ENCODE results near the gene RGS14.
"Not testable (repeated sequence)": the region's sequence is repeated elsewhere in the genome, so short reads cannot be mapped to it uniquely, and the experiment has no call there.

Gene RGS14

DNA sequence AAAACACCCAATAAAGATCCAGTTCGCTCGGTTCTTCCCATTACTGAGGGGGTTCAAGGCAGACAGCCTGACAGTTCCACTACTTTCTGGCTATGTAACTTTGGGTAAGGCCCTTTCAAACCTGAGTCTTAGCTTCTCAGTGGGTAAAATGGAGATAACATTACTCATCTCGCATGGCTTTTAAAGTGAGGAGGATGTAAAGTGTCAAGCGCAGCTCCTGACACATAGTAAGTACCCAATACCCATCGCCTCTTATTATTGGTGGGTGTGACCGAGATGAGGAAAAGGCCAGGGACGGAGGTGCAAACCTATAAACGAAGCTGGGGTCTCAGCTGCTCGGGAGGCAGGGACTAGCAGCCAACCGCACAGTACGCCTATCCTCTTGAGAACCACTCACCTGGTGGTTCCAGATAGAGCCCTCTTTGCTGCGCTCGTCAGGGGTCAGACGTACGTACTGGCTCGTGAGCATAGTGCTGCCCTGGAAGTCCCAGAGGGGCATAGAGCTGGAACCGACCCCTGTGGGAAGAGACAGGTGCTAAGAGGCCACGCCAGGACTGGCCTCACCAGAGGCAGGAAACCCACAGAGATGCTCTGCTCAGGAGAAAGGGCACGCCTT lies 6.8 kb upstream of the RGS14 start:
- DNase-seq = no peak

DNA sequence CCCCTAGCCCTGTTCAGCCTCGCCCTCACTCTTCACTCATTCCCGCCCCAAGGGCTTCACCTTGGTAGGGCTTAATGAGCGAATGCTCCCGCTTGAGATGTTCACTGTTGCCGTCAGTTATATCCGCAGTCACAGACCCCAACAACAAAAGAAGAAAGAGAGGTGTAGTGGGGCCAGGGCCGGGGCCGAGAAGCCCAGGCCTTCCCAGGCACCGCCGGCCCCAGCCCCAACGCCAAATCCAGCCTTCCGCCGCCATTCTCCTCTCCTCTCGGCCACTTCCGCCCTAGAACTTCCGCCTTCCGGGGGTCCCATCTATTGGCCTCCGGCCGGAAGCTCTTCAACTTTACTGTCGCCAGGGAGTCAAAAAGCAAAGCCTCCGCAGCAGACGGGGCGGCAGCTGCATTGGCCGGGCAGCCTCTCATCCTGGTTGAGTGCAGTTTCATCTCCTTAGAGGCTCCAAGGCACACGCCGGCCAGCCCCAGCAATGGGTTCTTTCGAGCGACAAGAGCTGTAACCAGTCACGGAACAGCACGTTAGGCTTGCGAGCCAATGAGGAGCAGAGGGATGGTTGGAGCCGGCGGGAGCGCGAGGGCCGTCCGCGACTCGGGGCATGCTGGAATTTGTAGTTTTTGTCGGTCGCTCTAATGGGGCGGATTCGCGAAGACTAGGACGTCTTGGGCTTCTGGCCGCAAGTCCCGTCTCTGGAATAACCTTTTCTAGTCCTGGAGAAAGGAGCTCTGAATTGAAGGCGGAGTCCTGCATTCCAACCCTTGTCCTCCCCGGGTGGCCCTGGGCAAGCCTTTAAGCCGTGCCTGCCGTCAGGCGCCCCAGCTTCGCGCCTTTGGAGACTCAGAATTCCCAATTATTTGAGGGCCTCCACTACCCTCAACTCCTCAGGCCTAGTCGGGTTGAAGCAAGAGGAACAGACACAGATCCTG lies 6.1 kb upstream of the RGS14 start, which contains the start of gene LMAN2:
Gene LMAN2 (minus strand): TSS at position 277 of the 938 bp plus-strand sequence. CDS start 21 bp downstream, at position 256.
- DNase-seq = peak; percentile 80

DNA sequence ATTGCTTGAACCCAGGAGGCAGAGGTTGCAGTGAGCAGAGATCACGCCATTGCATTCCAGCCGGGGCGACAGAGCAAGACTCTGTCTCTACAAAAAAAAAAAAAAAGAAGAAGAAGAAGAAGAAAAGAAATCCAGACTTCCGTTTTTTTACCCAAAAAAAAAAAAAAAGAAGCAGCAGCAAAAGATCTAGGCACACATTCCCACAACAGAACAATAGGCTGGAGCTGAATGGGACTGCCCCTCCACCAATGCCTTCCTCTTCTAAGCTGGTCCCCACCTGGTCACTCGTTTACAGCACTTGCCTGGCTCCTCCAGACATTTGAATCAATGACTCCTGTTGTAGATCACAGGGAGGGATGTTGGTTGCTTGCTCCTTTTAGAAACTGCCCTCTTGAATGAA lies 4.6 kb upstream of the RGS14 start:
- DNase-seq = no peak

GRCh38 chr5:177354256-177354655 lies 3.5 kb upstream of the RGS14 start:
- DNase-seq = no peak

GRCh38 chr5:177354711-177355110 lies 3.0 kb upstream of the RGS14 start:
- no peak for DNase-seq

DNA sequence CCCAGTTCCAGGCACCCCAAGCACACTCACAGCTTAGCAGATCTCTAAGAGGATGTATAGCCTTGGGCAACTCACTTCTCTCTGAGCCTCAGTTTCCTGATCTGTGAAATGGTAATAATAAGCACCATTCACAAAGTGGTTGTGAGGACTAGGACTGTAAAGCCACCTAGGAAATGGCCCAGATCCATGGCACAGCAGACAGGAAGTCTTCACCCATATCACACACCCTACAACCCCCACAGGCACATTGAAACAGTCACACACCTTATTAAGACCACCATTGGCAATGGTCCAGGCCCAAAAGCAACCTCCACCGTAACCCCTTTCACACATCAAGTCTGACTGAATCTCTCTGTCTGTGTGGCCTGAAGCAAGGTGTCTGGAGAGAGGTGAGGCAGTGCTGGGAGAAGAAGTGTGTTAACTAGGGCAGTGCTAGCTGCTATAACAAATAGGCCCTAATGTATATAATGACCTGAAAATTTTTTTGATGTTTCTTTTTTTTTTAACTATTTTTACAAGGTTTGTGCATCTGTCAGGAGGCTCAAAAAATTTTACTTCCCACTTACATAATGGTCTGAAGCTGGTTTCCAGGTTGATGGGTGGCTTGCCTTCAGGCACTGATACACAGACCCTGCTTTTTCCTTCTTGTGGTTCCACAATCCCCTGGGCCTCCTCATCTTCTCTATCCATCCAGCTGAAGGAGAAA lies 2.4 kb upstream of the RGS14 start:
- no peak for DNase-seq

DNA sequence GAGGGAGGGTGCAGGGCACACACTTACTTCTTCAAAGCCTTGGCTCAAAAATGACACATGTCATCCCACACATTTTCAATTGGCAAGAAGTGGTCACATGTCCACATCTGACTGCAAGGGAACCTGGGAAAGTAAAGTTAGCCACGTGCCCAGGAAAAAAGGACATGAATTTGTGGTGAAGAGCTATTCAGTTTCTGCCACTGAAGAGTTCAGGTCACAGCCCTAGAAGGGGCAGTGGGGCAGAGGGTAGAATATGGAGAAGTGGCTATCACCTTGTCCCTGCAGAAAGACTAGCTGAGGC lies 1.9 kb upstream of the RGS14 start:
- no peak for DNase-seq

DNA sequence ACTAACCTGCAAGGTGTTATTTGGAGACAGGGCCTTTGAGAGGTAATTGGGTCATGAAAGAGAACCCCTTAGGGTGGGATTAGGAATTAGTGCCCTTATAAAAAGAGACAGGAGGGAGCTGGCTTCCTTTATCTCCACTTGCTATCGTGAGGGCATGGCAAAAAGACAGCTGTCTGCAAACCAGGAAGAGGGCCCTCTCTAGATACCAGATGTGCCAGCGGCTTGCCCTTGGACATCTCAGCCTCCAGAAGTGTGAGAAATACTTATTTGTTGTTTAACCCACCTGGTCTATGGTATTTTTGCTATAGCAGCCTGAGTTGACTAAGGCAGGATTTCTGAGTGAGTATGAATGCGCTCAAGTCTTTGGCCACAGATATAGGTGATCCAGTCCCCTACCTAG lies 978 bp upstream of the RGS14 start:
- DNase-seq = no peak

DNA sequence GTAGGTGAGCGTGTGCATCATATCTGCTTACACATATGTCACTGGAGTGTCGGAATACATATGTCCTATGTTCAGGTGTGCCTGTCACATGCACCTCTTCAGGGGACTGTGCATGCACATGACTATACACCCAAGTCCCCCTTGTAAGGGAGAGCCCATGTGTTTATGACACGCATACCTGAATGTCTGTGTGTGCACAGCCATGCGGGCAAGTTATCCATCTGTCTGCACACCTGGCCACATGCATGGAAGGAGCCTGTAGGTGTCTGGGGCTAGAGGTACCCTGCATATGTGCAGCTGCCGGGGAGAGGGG lies 622 bp upstream of the RGS14 start:
- no peak for DNase-seq

DNA sequence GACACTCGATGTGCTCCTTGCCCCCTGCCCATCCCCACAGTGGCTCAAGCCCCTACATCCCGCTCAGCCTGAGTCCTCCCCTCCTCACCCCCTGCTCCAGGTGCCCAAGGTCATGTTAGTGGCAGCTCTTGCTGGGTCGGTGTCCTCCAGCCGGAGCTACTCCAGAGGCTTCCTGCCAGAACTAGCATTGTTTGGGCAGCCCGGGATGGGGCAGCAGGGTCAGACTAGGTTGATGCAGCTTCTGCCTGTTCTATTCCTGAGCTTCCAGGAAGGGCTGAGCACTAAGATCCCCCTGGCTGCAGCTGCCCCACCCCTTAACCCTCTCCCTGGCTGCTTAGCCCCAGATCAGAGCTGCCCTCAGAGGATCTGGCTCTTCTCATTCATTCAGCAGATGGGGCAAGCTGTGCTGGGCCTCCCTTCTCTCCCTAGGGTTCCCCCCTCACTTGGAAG lies 671 bp downstream of the RGS14 start:
- DNase-seq = no peak

DNA sequence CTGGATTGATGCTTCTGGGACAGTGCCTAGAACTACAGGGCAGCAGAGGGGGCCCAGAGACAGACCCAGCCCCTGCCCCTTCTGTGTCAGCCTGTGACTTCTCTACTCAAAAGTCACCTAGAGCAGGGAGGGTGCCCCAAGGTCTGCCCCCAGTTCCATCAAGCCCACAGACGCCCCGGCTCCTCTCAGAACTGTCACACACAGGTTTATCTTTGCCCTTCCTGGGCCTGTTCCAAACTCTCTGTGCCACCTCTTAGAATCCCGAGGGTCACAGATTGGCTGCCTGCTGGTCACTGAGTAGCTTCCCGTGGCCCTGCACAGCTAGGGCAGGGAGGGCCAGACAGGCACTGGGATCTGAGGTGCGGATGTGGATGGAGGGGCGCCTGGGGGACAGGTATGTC lies 1.7 kb downstream of the RGS14 start:
- DNase-seq = no peak

GRCh38 chr5:177359860-177360259 lies 2.1 kb downstream of the RGS14 start:
- no peak for DNase-seq

- not testable (repeated sequence) for DNase-seq
Measured at GRCh38 chr5:177360740-177361139, 3.0 kb downstream of the RGS14 start.

DNA sequence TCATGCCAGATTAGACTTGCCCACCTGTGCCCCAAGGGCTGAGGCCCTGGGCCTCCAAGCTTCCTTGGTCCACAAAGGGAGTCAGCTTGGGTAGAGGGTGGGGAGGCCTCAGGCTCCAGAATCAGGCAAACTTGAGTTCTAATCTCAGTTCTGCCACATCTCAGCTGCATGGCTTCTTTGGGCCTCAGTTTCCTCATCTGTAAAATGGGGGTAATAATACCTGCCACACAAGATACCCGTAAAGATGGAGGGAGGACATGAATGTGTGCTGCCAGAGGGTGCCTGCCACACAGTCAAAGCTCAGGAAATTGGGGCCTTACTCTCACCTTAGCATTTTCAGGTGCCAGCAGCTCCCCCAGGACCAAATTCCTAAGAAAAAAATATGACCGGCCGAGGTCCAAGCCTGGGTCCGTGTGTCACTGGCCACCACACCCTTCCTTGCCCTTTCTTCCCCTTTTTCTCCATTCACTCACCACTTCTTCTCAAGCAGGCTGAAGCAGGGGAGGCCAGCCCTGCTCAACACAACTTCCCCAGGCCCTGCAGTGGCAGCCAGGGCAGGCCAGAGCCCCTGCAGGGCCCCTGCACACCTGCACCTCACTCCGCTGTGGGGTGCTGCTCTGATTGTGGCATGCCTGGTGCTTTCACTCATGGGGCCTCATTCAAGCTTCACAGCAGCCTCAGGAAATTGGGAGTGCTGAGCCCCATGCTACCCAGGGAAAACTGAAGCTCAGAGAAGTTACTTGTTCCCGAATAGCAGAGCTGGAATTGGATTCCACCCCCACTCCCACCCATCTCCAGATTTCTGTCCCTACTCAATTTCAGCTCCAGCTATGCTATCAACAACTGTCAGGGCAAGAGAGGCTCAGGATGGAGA lies 3.9 kb downstream of the RGS14 start:
- DNase-seq = no peak

GRCh38 chr5:177362292-177362609 lies 4.5 kb downstream of the RGS14 start:
- DNase-seq = no peak

- peak; percentile 62 for DNase-seq
Measured at GRCh38 chr5:177362610-177363507, 5.1 kb downstream of the RGS14 start.

DNA sequence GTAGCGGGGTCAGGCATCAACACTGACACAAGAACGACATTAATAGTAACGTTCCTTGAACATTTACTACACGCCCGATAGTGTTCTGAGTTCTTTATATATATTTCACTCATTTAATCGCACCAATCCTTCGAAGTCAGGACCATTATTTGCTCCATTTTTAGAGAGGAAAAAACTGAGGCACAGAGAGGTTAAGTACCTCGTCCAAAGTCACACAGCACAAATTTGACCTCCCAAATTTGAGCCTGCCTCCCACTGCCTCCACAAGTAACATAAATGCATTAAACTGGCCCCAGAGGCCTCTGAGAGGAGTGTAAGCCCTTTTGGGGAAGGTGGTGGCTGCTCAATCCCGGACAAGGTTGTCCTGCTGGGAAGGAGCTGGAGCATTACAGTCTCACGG lies 5.8 kb downstream of the RGS14 start:
- DNase-seq = no peak

DNA sequence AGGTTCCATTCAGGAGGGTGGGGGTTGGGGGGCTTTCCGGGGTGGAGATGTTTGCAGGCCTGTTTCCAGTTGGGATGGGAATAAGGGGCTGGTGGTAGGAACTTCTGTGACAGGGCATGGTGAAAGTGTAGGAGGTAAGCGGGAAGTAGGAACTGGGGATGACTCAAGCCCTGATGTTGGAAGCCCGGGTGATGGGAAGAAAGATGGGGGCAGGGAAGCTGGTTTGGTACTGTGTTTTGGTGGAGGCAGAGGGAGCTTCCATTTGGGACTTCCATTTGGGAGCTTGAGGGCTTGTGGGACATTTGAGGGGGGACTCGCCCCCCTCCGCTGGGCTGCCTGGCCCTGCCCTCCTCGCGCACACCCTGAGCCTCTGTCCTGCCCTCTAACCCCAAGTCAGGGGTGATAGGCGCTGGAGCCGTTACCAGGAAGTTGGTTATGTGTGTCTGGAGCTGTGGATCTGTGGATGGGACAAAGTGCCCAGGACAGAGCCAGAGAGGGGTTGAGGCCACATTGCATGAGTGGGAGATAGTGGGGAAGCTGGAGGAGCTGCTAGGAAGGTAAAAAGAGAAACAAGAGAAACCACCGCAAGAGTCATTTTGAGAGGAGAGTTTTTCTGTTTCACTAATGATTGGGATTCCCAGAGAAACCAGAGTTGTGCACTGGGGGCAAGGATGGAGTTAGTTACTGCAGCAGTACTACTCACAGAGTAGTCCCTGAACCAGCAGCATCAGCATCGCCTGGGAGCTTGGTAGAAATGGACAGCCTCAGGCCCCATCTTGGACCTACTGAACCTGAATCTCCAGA lies 6.6 kb downstream of the RGS14 start:
- no peak for DNase-seq

DNA sequence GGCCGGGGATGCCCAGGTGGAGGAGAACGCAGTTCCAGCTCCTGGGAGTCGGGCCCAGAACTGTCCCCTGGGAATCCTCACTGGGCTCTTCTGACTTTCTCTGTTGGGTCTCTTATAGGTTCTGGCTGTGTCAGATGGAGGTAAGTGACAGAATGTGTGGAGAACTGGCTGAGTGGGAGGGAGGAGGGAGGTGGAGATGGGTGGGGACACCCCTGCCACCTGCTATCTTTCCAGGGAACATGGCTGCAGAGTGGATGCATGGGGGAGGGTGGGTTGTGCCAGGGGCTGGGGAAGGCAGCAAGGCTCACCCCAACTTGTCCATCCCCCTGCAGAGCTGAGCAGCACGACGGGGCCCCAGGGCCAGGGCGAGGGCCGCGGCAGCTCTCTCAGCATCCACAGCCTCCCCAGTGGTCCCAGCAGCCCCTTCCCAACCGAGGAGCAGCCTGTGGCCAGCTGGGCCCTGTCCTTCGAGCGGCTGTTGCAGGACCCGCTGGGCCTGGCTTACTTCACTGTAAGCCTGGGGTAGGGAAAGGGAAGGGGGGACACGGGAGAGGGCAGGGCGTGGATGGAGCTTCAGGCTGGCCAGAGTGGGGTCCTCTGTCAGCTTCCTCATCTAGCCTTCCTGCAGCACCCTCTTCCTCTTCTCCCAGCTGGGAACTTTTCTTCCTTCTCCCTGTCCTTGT lies 8.3 kb downstream of the RGS14 start:
- no peak for DNase-seq

DNA sequence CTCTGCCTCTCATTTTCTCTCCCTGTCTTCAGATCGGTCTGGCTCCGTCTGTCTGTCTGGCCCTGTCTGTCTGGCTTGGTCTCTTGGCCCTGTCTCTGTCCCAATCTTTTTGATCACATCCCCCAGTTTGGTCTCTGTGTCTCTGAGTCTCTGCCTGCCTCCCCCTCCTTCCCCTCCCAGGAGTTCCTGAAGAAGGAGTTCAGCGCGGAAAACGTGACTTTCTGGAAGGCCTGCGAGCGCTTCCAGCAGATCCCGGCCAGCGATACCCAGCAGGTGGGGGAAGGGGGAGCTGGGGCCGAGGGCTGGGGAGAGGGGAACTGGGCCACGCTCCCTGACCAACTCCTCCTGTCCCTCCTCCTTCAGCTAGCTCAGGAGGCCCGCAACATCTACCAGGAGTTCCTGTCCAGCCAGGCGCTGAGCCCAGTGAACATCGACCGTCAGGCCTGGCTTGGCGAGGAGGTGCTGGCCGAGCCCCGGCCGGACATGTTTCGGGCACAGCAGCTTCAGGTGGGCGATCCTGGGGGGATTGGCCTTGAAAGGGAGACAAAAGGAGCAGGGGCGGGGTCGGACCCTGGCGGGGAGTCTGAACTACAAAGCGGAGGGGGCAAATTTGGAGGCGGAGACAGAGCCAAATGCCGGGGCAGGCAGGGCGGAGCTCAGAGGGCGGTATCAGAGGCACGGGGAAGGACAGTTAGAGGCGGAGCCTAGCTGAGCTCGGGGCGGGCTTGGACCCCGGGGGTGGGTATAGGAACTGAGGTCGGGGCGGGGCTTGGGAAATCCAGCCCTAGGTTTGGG lies 9.0 kb downstream of the RGS14 start:
- DNase-seq = no peak
